Sigmoid colon (tissue), 4 donors: ENCODE measurements around the gene TSPAN33.
"Not testable (repeated sequence)": the region's sequence is repeated elsewhere in the genome, so short reads cannot be mapped to it uniquely, and the experiment has no call there.

Source experiments
- CTCF ChIP-seq, 4 experiments: fragments of 450-650 bp in 3 of 4; fragments of 200-600 bp in 1 of 4; IDR thresholded peaks; one replicate each; pipeline ENCODE4 v1.5.1; 2016 to 2019; ENCODE audit warnings: antibody characterized with exemption in 4 of 4, mild to moderate bottlenecking in 3 of 4, moderate library complexity in 2 of 4
- EP300 ChIP-seq, 4 donors: sonication (generic); formaldehyde crosslinking; IDR thresholded peaks; one replicate each; pipeline ENCODE4 v1.6.1; 2017; ENCODE audit warnings: antibody characterized with exemption in 4 of 4
- POLR2A ChIP-seq, 2 donors: fragments of 450-650 bp; IDR thresholded peaks; one replicate each; pipeline ENCODE4 v1.6.1; 2016; ENCODE audit warnings: antibody characterized with exemption in 2 of 2, mild to moderate bottlenecking in 2 of 2, moderate library complexity in 2 of 2

GRCh38 chr7:129121501-129122077 is 22.9 kb upstream of the TSPAN33 start:
- not testable (repeated sequence) for TF ChIP-seq POLR2A, CTCF, EP300 (IDR thresholded peaks at IDR 0.05)
